Spleen (tissue), 7 donors: Measurements from ENCODE around the gene TEX48.

Source experiments
- CTCF ChIP-seq, 11 experiments: fragments of 200-600 bp in 7 of 11; fragments of 450-650 bp in 4 of 11; sonication (generic) in 4 of 11; IDR thresholded peaks in 8 of 11; conservative IDR thresholded peaks in 3 of 11; 1 replicate in 7 of 11; 2 replicates in 4 of 11; pipeline versions ENCODE4 v1.4.0 to v1.8.0; 2016 to 2021; ENCODE audit warnings: antibody characterized with exemption in 11 of 11, inconsistent platforms in 4 of 11, mild to moderate bottlenecking in 1 of 11
- POLR2A ChIP-seq, 3 donors: fragments of 450-650 bp; IDR thresholded peaks; one replicate each; pipeline ENCODE4 v1.5.1; 2017; ENCODE audit warnings: antibody characterized with exemption in 3 of 3, mild to moderate bottlenecking in 1 of 3
- POLR2AphosphoS5 ChIP-seq, 3 donors: sonication (generic); formaldehyde crosslinking; IDR thresholded peaks; one replicate each; pipeline ENCODE4 v1.5.1; 2017; ENCODE audit warnings: antibody characterized with exemption in 3 of 3
- donor health status: DM: no; HTN: no; CAD: no; lungs with moderate emphysema.
- donor health status: DM: no; HTN: no; CAD: no.
- donor health status: DM: no; HTN: no; CAD: no.

GRCh38 chr9:114680259-114681001 is 1.6 kb downstream of the TEX48 start:
- TF ChIP-seq CTCF (IDR thresholded peaks at IDR 0.05 in 8 of 11, conservative IDR thresholded peaks at IDR 0.05 in 3 of 11) (no peak), POLR2AphosphoS5 (IDR thresholded peaks at IDR 0.05) (no peak), POLR2A (IDR thresholded peaks at IDR 0.05) (no peak)
